AG08396 (cell line): Measurements from ENCODE around the gene EMCN.
"Not testable (repeated sequence)": the region's sequence is repeated elsewhere in the genome, so short reads cannot be mapped to it uniquely, and the experiment has no call there.

Experiments used
- DNase-seq: peaks from one replicate; pipeline ENCODE4 v3.0.0; 2012; ENCODE audit warnings: low spot score, mixed read lengths

The EMCN gene, protein sequence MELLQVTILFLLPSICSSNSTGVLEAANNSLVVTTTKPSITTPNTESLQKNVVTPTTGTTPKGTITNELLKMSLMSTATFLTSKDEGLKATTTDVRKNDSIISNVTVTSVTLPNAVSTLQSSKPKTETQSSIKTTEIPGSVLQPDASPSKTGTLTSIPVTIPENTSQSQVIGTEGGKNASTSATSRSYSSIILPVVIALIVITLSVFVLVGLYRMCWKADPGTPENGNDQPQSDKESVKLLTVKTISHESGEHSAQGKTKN

GRCh38 chr4:100517864-100518341 lies at the start of gene EMCN:
Gene EMCN (minus strand): TSS chr4:100518022. CDS start chr4:100517914, 108 bp downstream.
- DNase-seq: no peak

DNA sequence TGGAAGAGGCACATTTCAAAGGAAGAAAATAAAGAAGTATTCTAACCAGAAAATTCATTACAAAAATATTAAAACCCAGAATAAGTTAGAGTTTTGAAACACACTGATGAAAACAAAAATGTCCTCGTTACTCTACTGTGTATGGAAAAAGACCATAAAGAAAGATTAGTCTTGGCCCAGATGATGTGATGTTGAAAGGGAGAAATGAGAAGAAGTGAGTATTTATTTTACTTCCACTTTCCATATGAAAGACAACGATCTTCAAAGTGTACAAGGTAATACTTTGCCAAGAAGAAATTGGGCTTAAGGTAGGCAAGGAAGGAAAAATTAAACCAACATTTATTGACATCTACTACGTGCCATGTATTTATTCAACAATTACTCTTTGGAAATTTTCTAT lies 48.6 kb upstream of the EMCN start:
- no peak for DNase-seq

DNA sequence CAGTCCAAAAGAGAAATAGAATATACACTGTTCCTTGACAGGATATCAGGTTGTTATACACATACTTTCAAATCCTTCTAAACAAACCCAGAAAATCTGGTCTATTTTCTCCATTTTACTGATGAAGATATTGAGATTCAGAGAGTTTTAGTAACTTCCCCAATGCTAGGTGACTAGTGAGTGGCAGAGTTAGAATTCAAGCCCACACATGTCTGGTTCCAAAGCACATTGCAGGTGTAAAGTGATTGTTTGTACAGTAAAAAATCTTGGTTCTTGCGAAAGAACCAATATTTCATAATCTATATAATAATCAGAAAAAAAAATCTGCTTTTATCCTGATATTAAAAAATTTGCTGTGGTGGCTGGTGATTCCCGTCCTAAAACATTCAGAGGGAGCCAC lies 39.5 kb upstream of the EMCN start:
- DNase-seq: no peak

DNA sequence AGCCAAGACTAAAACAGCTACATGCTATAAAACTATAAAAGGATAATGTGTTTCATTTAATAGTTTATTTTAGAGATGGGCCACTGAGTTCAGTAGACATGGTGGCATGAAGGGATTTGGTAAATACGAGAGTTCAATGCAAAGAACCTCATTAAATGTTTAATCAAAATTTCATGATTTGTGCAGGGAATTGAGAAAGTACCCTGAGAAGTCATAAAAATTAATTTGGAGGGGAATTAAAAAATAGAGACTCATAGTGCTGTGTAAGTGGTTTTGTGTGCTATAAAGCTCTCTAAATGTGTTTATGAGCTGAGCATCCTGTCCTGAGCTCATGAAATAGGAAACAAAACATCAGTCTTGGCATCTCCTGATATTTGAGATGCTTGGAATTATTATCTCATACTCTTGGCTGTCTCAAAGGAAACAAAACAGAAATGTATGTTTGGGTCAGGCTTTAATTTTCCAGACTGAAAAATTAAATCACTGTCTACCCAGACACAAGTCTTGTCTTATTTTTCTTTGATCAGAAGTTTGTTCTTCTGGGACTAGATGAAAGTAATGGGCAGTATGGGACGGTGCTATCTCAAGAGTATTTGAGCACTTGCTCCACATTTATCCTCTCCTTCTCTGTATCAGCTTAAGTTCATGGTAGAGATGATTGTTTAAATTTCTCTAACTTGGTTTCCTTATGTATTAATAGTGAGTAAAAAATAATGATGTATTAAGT lies 38.0 kb upstream of the EMCN start:
- no peak for DNase-seq

- no peak for DNase-seq
Measured at GRCh38 chr4:100548200-100548560, 30.4 kb upstream of the EMCN start.

- no peak for DNase-seq
Measured at GRCh38 chr4:100547541-100548199, 29.8 kb upstream of the EMCN start.

DNA sequence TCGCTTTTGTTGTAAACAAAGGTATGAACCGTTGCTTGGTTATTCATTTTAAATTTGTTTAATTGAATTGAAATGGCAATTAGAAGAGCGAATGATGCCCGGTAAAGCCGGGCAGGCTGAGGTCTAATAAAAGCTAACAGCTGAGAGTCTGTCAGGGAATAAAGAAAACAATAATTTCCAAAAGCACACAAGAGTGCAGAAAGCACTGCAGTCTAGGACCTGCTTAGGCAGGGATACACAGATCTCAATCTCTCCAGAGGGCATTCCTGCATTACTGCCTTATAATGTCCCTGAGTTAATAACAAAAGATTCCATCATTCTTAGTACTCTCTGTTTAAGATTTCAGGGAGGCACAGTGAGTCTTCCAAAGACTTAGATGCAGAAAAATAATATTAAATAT lies 27.6 kb upstream of the EMCN start:
- no peak for DNase-seq

GRCh38 chr4:100540131-100540530 lies 22.3 kb upstream of the EMCN start:
- DNase-seq: no peak

- DNase-seq: no peak
Measured at GRCh38 chr4:100539706-100540105, 21.9 kb upstream of the EMCN start.

DNA sequence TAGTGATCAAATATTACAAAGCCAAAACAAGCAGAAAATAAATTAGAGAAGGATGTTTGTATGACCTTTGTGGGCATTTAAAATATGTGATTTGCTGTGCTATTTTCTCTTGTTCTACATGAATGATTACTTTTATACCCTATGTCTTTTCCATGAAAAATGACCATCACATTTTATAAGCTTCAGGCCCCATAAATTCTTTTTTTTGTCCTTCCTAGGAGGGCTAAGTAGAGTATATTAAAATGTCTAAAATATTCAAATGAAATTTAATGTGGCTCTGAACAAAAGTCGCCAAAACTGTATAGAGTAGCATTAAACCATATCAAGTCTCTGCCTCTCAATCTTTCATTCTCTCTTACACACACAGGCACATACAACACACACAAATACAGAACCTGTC lies 15.9 kb upstream of the EMCN start:
- DNase-seq: no peak

GRCh38 chr4:100530161-100530560 lies 12.3 kb upstream of the EMCN start:
- not testable (repeated sequence) for DNase-seq

DNA sequence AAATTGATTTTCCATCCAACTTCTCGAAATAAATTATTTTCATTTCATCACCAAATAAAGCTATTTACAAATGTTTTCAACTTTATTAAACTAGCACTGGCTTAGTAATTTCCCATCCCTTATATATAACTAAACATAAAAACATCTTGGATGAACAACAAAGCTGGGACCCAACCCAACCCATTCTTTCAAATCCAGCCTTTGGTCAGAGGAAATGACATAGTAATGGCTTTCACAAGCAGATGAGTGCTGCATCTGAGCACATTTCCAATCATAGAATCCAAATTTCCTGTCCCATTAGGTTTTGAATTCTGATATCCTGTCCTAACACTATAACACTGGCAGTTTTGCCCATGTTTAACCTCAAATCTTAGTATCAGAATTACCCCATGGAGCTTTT lies 7.9 kb upstream of the EMCN start:
- DNase-seq: no peak

- no peak for DNase-seq
Measured at GRCh38 chr4:100519205-100519604, 1.4 kb upstream of the EMCN start.

DNA sequence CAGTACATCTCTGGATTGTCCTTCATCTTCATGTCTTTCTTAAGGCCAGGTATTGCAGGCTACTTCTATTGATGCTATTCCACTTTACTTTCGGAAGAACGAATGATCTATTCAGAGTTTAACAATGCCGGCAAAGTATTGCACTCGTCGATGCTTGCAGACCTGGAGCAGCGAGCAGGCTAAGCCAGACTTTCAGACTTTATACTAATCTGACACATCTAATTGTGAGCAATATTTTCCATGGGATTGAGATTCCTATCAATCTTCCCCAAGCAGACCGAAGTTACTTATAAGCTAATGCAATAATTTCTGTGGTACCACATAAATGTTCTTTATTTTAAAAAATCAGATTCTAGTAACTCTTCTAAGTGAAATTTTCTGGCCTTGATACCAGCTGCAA lies 1.6 kb downstream of the EMCN start:
- DNase-seq: no peak

GRCh38 chr4:100511896-100512295 lies 5.9 kb downstream of the EMCN start:
- no peak for DNase-seq

DNA sequence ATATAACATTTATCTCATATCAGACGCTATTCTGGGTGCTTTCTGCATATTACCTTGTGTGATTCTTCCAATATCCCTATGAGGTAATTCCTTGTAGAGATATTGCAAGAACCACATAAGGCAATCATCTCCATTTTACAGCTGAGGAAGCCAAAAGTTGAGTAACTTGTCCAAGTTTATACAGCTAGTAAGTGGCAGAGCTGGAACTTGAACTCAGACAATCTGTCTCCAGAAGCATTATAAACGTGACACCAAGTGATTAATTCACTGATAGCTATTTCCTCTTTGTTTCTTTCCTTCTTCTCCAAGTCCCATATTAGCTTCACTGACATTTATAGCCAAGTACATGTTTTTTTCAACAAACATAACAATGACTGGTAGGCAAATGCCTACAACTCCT lies 7.3 kb downstream of the EMCN start:
- no peak for DNase-seq

DNA sequence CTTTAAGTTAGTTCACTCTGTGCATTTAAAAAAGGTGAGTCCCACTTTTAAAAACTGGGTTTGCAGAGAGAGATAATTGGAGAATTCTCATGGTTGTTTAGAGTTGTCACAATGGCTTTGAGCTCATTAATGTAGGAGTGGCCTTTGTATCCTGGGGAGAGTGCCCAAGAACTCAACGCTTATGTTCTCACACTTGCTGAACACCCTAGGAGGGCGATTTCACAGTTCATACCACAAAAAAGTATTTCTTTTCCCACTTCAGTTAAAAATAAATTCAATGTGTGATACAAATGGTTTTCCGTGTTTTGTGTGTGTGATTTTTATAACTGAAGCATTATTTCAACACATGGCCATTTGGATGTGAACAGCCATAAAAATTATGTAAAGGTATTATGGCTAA lies 8.4 kb downstream of the EMCN start:
- DNase-seq: no peak

DNA sequence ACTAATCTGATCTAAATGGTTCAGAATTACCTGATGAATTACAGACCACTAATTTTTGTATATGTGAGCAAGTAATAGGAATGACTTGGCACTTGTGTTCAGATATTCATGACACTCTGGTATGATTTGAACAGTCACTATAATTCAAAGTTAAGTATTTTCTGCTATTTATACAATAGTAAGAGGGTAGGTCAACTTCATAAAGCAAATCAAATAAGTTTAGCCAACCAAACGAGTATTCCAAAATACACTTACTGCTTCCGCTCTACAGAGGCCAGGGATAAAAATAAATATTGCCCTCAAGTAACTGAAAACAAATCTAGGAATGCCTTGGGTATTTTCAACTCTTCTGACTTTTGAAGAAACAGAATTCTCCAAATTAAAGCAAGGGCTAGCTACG lies 9.1 kb downstream of the EMCN start:
- no peak for DNase-seq

- DNase-seq: no peak
Measured at GRCh38 chr4:100504086-100504874, 13.5 kb downstream of the EMCN start.

DNA sequence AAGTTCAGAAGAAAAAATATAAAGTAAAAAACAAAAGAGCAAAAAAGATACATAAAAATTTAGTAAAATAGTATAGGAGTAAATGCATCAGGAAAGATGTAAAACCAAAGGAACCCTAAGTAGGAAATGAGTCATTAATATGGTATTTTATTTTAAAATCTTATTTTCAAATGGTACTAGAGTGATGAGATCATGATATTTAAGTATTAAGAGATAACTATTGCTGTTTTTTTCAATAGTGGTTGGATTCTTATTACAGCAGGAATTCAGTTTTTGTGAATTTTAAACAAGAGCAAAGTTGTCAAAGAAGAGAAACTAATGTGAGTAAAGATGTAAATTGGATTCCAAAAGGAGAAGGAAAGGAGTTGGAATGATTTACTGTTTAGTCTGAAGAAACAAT lies 20.0 kb downstream of the EMCN start:
- DNase-seq: no peak

DNA sequence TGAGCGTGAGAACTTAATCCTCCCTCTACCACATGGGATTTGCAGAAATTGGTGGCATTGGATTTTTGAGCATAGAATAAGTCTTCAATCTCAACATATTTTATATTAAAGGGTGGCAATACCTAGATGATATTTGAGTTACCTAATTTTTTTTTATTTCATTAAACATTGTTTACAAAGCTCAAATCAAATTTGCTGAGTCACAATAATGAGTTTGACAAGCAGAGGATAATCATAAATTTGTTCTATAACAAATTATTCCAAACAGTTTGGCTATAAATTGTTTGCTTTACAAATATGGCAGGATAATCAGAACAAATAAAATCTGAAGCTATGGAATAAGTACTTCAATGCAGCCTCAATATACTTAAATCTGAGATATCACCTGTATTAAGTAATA lies 22.7 kb downstream of the EMCN start:
- DNase-seq: no peak

- DNase-seq: peak; percentile 20
Measured at GRCh38 chr4:100494166-100494565, 23.7 kb downstream of the EMCN start.
